ENCODE data around the gene IDH3G. TPM values are rescaled to one million over a fixed set of nuclear protein-coding genes. Genes with fewer than 3 reads are reported as not detected.

IDH3G gene
- total and polyA plus RNA-seq, 9 donors = 30.6 to 62.4 (median 53.9) TPM

GRCh38 chrX:153774576-153775292 lies 19.4 kb downstream of the IDH3G start:
- Histone ChIP-seq H3K27ac (ENCODE audit: low read length) (no peak overlapping the region), H3K27me3 (ENCODE audit: control insufficient read depth, insufficient read depth, low read length) (peaks cover 6% of the 10 kb centered on the region), H3K36me3 (ENCODE audit: control insufficient read depth, insufficient read depth, low read length) (no peaks in the 10 kb centered on the region), H3K4me3 (ENCODE audit: low read length) (no peak overlapping the region), H3K4me1 (ENCODE audit: control insufficient read depth, insufficient read depth, low read length) (peaks cover 3% of the 10 kb centered on the region), H3K9me3 (replicated peaks; ENCODE audit: control insufficient read depth, low read depth, low read length) (no peaks in the 10 kb centered on the region)
- DNase-seq = no peak
- WGBS (ENCODE audit: insufficient coverage) = 87% methylated on average over 30 of the region's 37 CpGs

GRCh38 chrX:153773741-153774575 lies 20.2 kb downstream of the IDH3G start:
- peaks cover 6% of the 10 kb centered on the region for H3K27me3 ChIP-seq (ENCODE audit: control insufficient read depth, insufficient read depth, low read length)
- DNase-seq = no peak
- no peak overlapping the region for H3K27ac ChIP-seq (ENCODE audit: low read length)

GRCh38 chrX:153773218-153773611 lies 21.0 kb downstream of the IDH3G start:
- Histone ChIP-seq H3K36me3 (ENCODE audit: control insufficient read depth, insufficient read depth, low read length) (no peaks in the 10 kb centered on the region), H3K4me1 (ENCODE audit: control insufficient read depth, insufficient read depth, low read length) (no peaks in the 10 kb centered on the region), H3K9me3 (replicated peaks; ENCODE audit: control insufficient read depth, low read depth, low read length) (no peaks in the 10 kb centered on the region), H3K27me3 (ENCODE audit: control insufficient read depth, insufficient read depth, low read length) (peaks cover 6% of the 10 kb centered on the region), H3K27ac (ENCODE audit: low read length) (no peak overlapping the region), H3K4me3 (ENCODE audit: low read length) (no peak overlapping the region)
- DNase-seq = no peak
- 95% methylated on average over 20 of the region's 23 CpGs for WGBS (ENCODE audit: insufficient coverage)

More at GRCh38 chrX:153773741-153774575, 20.2 kb downstream of the IDH3G start:
- Histone ChIP-seq H3K36me3 (ENCODE audit: control insufficient read depth, insufficient read depth, low read length) (no peaks in the 10 kb centered on the region), H3K4me3 (ENCODE audit: low read length) (no peak overlapping the region), H3K4me1 (ENCODE audit: control insufficient read depth, insufficient read depth, low read length) (no peaks in the 10 kb centered on the region), H3K9me3 (replicated peaks; ENCODE audit: control insufficient read depth, low read depth, low read length) (no peaks in the 10 kb centered on the region)
- 93% methylated on average over 43 of the region's 48 CpGs for WGBS (ENCODE audit: insufficient coverage)

- Histone ChIP-seq H3K27ac (ENCODE audit: low read length) (no peak overlapping the region), H3K4me3 (ENCODE audit: low read length) (no peak overlapping the region), H3K4me1 (ENCODE audit: control insufficient read depth, insufficient read depth, low read length) (no peaks in the 10 kb centered on the region), H3K9me3 (replicated peaks; ENCODE audit: control insufficient read depth, low read depth, low read length) (no peaks in the 10 kb centered on the region), H3K27me3 (ENCODE audit: control insufficient read depth, insufficient read depth, low read length) (peaks cover 3% of the 10 kb centered on the region), H3K36me3 (ENCODE audit: control insufficient read depth, insufficient read depth, low read length) (no peaks in the 10 kb centered on the region)
- no peak for DNase-seq
- WGBS (ENCODE audit: insufficient coverage) = 82% methylated on average over 18 of the region's 21 CpGs
These were observed 21.6 kb downstream of the IDH3G start for GRCh38 chrX:153772316-153773217.

GRCh38 chrX:153771415-153772315 lies 22.5 kb downstream of the IDH3G start:
- Histone ChIP-seq H3K9me3 (replicated peaks; ENCODE audit: control insufficient read depth, low read depth, low read length) (no peaks in the 10 kb centered on the region), H3K4me1 (ENCODE audit: control insufficient read depth, insufficient read depth, low read length) (peaks cover 4% of the 10 kb centered on the region), H3K4me3 (ENCODE audit: low read length) (no peak overlapping the region), H3K27ac (ENCODE audit: low read length) (no peak overlapping the region), H3K27me3 (ENCODE audit: control insufficient read depth, insufficient read depth, low read length) (no peaks in the 10 kb centered on the region), H3K36me3 (ENCODE audit: control insufficient read depth, insufficient read depth, low read length) (no peaks in the 10 kb centered on the region)
- WGBS (ENCODE audit: insufficient coverage) = 80% methylated on average over 30 of the region's 37 CpGs
- DNase-seq = no peak

- 91% methylated on average over 15 of the region's 18 CpGs for WGBS (ENCODE audit: insufficient coverage)
These were observed 23.4 kb downstream of the IDH3G start for GRCh38 chrX:153770601-153771414.

GRCh38 chrX:153769865-153770600 lies 24.1 kb downstream of the IDH3G start:
- H3K27ac ChIP-seq (ENCODE audit: low read length) = no peak overlapping the region
- H3K9me3 ChIP-seq (replicated peaks; ENCODE audit: control insufficient read depth, low read depth, low read length) = no peaks in the 10 kb centered on the region
- H3K4me3 ChIP-seq (ENCODE audit: low read length) = no peak overlapping the region
- peaks cover 9% of the 10 kb centered on the region for H3K4me1 ChIP-seq (ENCODE audit: control insufficient read depth, insufficient read depth, low read length)
- no peak for DNase-seq
- no peaks in the 10 kb centered on the region for H3K36me3 ChIP-seq (ENCODE audit: control insufficient read depth, insufficient read depth, low read length)
- 82% methylated on average over 22 of the region's 25 CpGs for WGBS (ENCODE audit: insufficient coverage)
- H3K27me3 ChIP-seq (ENCODE audit: control insufficient read depth, insufficient read depth, low read length) = no peaks in the 10 kb centered on the region

More at GRCh38 chrX:153770601-153771414, 23.4 kb downstream of the IDH3G start:
- H3K4me1 ChIP-seq (ENCODE audit: control insufficient read depth, insufficient read depth, low read length) = peaks cover 9% of the 10 kb centered on the region
- no peak for DNase-seq
- no peaks in the 10 kb centered on the region for H3K27me3 ChIP-seq (ENCODE audit: control insufficient read depth, insufficient read depth, low read length)
- no peaks in the 10 kb centered on the region for H3K36me3 ChIP-seq (ENCODE audit: control insufficient read depth, insufficient read depth, low read length)
- H3K9me3 ChIP-seq (replicated peaks; ENCODE audit: control insufficient read depth, low read depth, low read length) = no peaks in the 10 kb centered on the region
- no peak overlapping the region for H3K27ac ChIP-seq (ENCODE audit: low read length)
- no peak overlapping the region for H3K4me3 ChIP-seq (ENCODE audit: low read length)

GRCh38 chrX:153769158-153769864 lies 24.9 kb downstream of the IDH3G start:
- H3K27ac ChIP-seq (ENCODE audit: low read length) = no peak overlapping the region
- no peak for DNase-seq
- no peaks in the 10 kb centered on the region for H3K27me3 ChIP-seq (ENCODE audit: control insufficient read depth, insufficient read depth, low read length)
- no peaks in the 10 kb centered on the region for H3K9me3 ChIP-seq (replicated peaks; ENCODE audit: control insufficient read depth, low read depth, low read length)
- WGBS (ENCODE audit: insufficient coverage) = 84% methylated on average over 23 of the region's 23 CpGs
- H3K4me3 ChIP-seq (ENCODE audit: low read length) = no peak overlapping the region
- no peaks in the 10 kb centered on the region for H3K36me3 ChIP-seq (ENCODE audit: control insufficient read depth, insufficient read depth, low read length)
- peaks cover 9% of the 10 kb centered on the region for H3K4me1 ChIP-seq (ENCODE audit: control insufficient read depth, insufficient read depth, low read length)
